Measurements from ENCODE around the gene OASL.

Gene OASL

GRCh38 chr12:120979862-120980696, 59.0 kb downstream of the OASL start:
- DNase-seq (ENCODE audit: extremely low read depth, low read depth), result no peak
- TF ChIP-seq CTCF (IDR thresholded peaks at IDR 0.05; ENCODE audit: low read depth, low read length), result no peak

GRCh38 chr12:120979220-120979861, 59.7 kb downstream of the OASL start:
- no peak for TF ChIP-seq CTCF (IDR thresholded peaks at IDR 0.05; ENCODE audit: low read depth, low read length)
- DNase-seq (ENCODE audit: extremely low read depth, low read depth), result no peak

- TF ChIP-seq CTCF (IDR thresholded peaks at IDR 0.05; ENCODE audit: low read depth, low read length), result no peak
- DNase-seq (ENCODE audit: extremely low read depth, low read depth), result no peak
Measured at GRCh38 chr12:120978296-120979219, 60.5 kb downstream of the OASL start, which contains the start of gene HNF1A. HNF1A (plus strand) TSS chr12:120978543; CDS start chr12:120978769, 226 bp downstream.

- TF ChIP-seq CTCF (IDR thresholded peaks at IDR 0.05; ENCODE audit: low read depth, low read length), result no peak
- no peak for DNase-seq (ENCODE audit: extremely low read depth, low read depth)
Measured at GRCh38 chr12:120977531-120978295, 61.3 kb downstream of the OASL start.

GRCh38 chr12:120972870-120973543, 66.0 kb downstream of the OASL start:
- TF ChIP-seq CTCF (IDR thresholded peaks at IDR 0.05; ENCODE audit: low read depth, low read length), result no peak
- DNase-seq (ENCODE audit: extremely low read depth, low read depth), result no peak

Data from AG09319 (cell line).